ENCODE measurements around the gene DENND5A. TPM values are rescaled to one million over a fixed set of nuclear protein-coding genes. Genes with fewer than 3 reads are reported as not detected.
A peak's percentile ranks its signal among the peaks of the same experiment; 100 is the strongest.

DENND5A gene
- total and polyA plus RNA-seq, 4 donors, result 7.9 to 45.8 (median 18.2) TPM

- Histone ChIP-seq H3K27ac (ENCODE audit: low read depth in 1 of 2, low read length in 2 of 2) (peak overlapping the region; percentile 70 to 78), H3K9me3 (ENCODE audit: control insufficient read depth in 4 of 4, low read length in 3 of 4) (no peaks in the 10 kb centered on the region)
- DNase-seq (ENCODE audit: low spot score), result no peak
Observed at GRCh38 chr11:9138612-9139579, 126.3 kb downstream of the DENND5A start.

More at GRCh38 chr11:9138612-9139579, 126.3 kb downstream of the DENND5A start:
- no peak overlapping the region for H3K9ac ChIP-seq (ENCODE audit: low read depth in 1 of 2, low read length in 2 of 2)
- TF ChIP-seq REST (IDR thresholded peaks at IDR 0.05) (no peak), RXRA (IDR thresholded peaks at IDR 0.05) (no peak), RAD21 (IDR thresholded peaks at IDR 0.05) (no peak), SP1 (IDR thresholded peaks at IDR 0.05) (no peak), YY1 (IDR thresholded peaks at IDR 0.05) (no peak), ZBTB33 (IDR thresholded peaks at IDR 0.05) (no peak), MAX (IDR thresholded peaks at IDR 0.05) (peak; percentile 22), JUND (IDR thresholded peaks at IDR 0.05) (peak; percentile 67 to 87), TAF1 (conservative IDR thresholded peaks at IDR 0.05) (no peak), CTCF (IDR thresholded peaks at IDR 0.05; ENCODE audit: low read depth, low read length, missing input control) (no peak), FOXA2 (IDR thresholded peaks at IDR 0.05) (no peak), HNF4G (IDR thresholded peaks at IDR 0.05) (no peak), GABPA (IDR thresholded peaks at IDR 0.05 in 1 of 2, conservative IDR thresholded peaks at IDR 0.05 in 1 of 2) (peak in 1 of 2 donors; percentile 62), HNF4A (conservative IDR thresholded peaks at IDR 0.05) (no peak), ATF3 (IDR thresholded peaks at IDR 0.05) (peak; percentile 23), NR2F2 (IDR thresholded peaks at IDR 0.05) (no peak), EGR1 (IDR thresholded peaks at IDR 0.05; ENCODE audit: low read depth in 2 of 2) (no peak), FOXA1 (IDR thresholded peaks at IDR 0.05) (no peak)
- peaks cover 2 to 34% (median 19%) of the 10 kb centered on the region in 4 donors for H3K36me3 ChIP-seq (ENCODE audit: control insufficient read depth in 4 of 4, insufficient read depth in 3 of 4, low read depth in 1 of 4, low read length in 3 of 4)
- no peak overlapping the region for H3K4me3 ChIP-seq (ENCODE audit: low read depth in 1 of 3, low read length in 3 of 3)
- H3K4me1 ChIP-seq (ENCODE audit: control insufficient read depth in 4 of 4, insufficient read depth in 4 of 4, low read length in 3 of 4), result peaks cover 0 to 23% (median 13%) of the 10 kb centered on the region in 4 donors
- 66% methylated on average over 18 of the region's 18 CpGs for WGBS
- H3K27me3 ChIP-seq (ENCODE audit: control insufficient read depth in 4 of 4, insufficient read depth in 4 of 4, low read length in 3 of 4), result no peaks in the 10 kb centered on the region

Data from liver (tissue), 9 donors.